A549 (cell line): ENCODE measurements around the gene KLC3. TPM values are rescaled to one million over a fixed set of nuclear protein-coding genes. Genes with fewer than 3 reads are reported as not detected.
A peak's percentile ranks its signal among the peaks of the same experiment; 100 is the strongest.

Source experiments
- ATAC-seq, 2 experiments: fragments of 200-7000 bp in 1 of 2; fragments of >200 bp in 1 of 2; cut with Nextera tagmentation in 1 of 2; cut with Tn5 transposase in 1 of 2; 3 replicates each; pipeline versions ENCODE4 v1.8.0 to v1.9.1; 2018 to 2020; ENCODE audit warnings: mild to moderate bottlenecking in 1 of 2, moderate library complexity in 1 of 2
- CTCF ChIA-PET: fragments of 300-600 bp; sonication (Branson Sonifier 250); formaldehyde crosslinking; extraction: SDS; loops from one replicate; lab custom pipeline; 2021; ENCODE audit warnings: antibody characterized with exemption, inconsistent platforms; lab: Yijun Ruan, JAX
- POLR2A ChIA-PET: fragments of 350-600 bp; formaldehyde crosslinking; extraction: SDS; loops from one replicate; lab custom pipeline; 2021; ENCODE audit warnings: antibody characterized with exemption, inconsistent platforms; lab: Yijun Ruan, JAX
- DNase-seq, 2 experiments: peaks; one replicate each; pipeline versions ENCODE4 v3.0.0 to v3.0.0-alpha.2; 2011 to 2016; ENCODE audit warnings: low read depth in 1 of 2, low spot score in 1 of 2
- FAIRE-seq: peaks from 2 replicates; lab custom pipeline; 2011; peaks lifted over from hg19 to GRCh38; lab: Jason Lieb, UNC
- H3K27ac ChIP-seq, 2 experiments: fragments of >200 bp; sonication (Bioruptor Twin); formaldehyde crosslinking; 3 replicates each; pipeline ENCODE4 v1.5.1; 2016 to 2017
- H3K4me1 ChIP-seq: fragments of >200 bp; sonication (Bioruptor Twin); formaldehyde crosslinking; 3 replicates; pipeline ENCODE4 v1.6.1; 2016
- H3K4me2 ChIP-seq: fragments of >200 bp; sonication (Bioruptor Twin); formaldehyde crosslinking; 3 replicates; pipeline ENCODE4 v1.6.1; 2016
- H3K4me3 ChIP-seq: fragments of >200 bp; sonication (Bioruptor Twin); formaldehyde crosslinking; 3 replicates; pipeline ENCODE4 v1.5.1; 2016
- H3K9me3 ChIP-seq: fragments of >200 bp; sonication (Bioruptor Twin); formaldehyde crosslinking; 3 replicates; pipeline ENCODE4 v1.6.1; 2016
- BHLHE40 ChIP-seq: IDR thresholded peaks from 2 replicates; pipeline ENCODE4 v1.6.1; 2012; ENCODE audit warnings: low read depth, low read length, inconsistent platforms
- CBX8 ChIP-seq: fragments of 200-600 bp; sonication (generic); IDR thresholded peaks from 2 replicates; pipeline ENCODE4 v1.6.1; 2016
- EHF ChIP-seq: fragments of 250-450 bp; sonication (Bioruptor Pico); IDR thresholded peaks from 2 replicates; pipeline ENCODE4 v1.5.0; 2020; ENCODE audit warnings: mild to moderate bottlenecking
- EHMT2 ChIP-seq: fragments of 200-600 bp; sonication (generic); IDR thresholded peaks from 2 replicates; pipeline ENCODE4 v1.6.1; 2016; ENCODE audit warnings: antibody characterized with exemption, low read depth, mild to moderate bottlenecking, moderate library complexity
- ELK1 ChIP-seq: fragments of 150-350 bp; IDR thresholded peaks from 2 replicates; pipeline ENCODE4 v1.6.1; 2014; ENCODE audit warnings: low read depth, mild to moderate bottlenecking, low read length
- EP300 ChIP-seq, 2 experiments: fragments of >200 bp; sonication (Bioruptor Twin); formaldehyde crosslinking; IDR thresholded peaks; 2 replicates in 1 of 2; 3 replicates in 1 of 2; pipeline ENCODE4 v1.6.1; 2016 to 2017
- ESRRA ChIP-seq: fragments of 150-350 bp; IDR thresholded peaks from 2 replicates; pipeline ENCODE4 v1.6.1; 2014; ENCODE audit warnings: mild to moderate bottlenecking, low read length, borderline replicate concordance
- FOXS1 ChIP-seq: fragments of 250-450 bp; sonication (Bioruptor Pico); IDR thresholded peaks from 2 replicates; pipeline ENCODE4 v1.5.0; 2020; ENCODE audit warnings: mild to moderate bottlenecking, moderate library complexity
- HEYL ChIP-seq: fragments of 250-450 bp; sonication (Bioruptor Pico); IDR thresholded peaks from 2 replicates; pipeline ENCODE4 v1.8.0; 2021; ENCODE audit warnings: mild to moderate bottlenecking, moderate library complexity
- HOXA7 ChIP-seq: fragments of 250-450 bp; sonication (Bioruptor Pico); IDR thresholded peaks from 2 replicates; pipeline ENCODE4 v1.5.0; 2020; ENCODE audit warnings: mild to moderate bottlenecking, moderate library complexity
- HOXB13 ChIP-seq: fragments of 250-450 bp; sonication (Bioruptor Pico); IDR thresholded peaks from 2 replicates; pipeline ENCODE4 v1.5.0; 2020; ENCODE audit warnings: low read depth, mild to moderate bottlenecking, moderate library complexity
- JUN ChIP-seq, 2 experiments: fragments of >200 bp; sonication (Bioruptor Twin); formaldehyde crosslinking; IDR thresholded peaks; 2 replicates in 1 of 2; 3 replicates in 1 of 2; pipeline ENCODE4 v1.6.1; 2016 to 2017
- KDM1A ChIP-seq: fragments of 200-600 bp; sonication (generic); IDR thresholded peaks from 2 replicates; pipeline ENCODE4 v1.6.1; 2016; ENCODE audit warnings: low read depth, mild to moderate bottlenecking
- MAFK ChIP-seq: fragments of 450-650 bp; IDR thresholded peaks from 2 replicates; pipeline ENCODE4 v1.6.1; 2014; ENCODE audit not compliant: partially characterized antibody
- MYC ChIP-seq: IDR thresholded peaks from 2 replicates; pipeline ENCODE4 v1.6.1; 2012; ENCODE audit warnings: mild to moderate bottlenecking, inconsistent platforms, low read length, improper control_type of control experiment, borderline replicate concordance
- NFE2L2 ChIP-seq: fragments of 150-350 bp; conservative IDR thresholded peaks from 2 replicates; pipeline ENCODE4 v1.6.1; 2014; ENCODE audit warnings: low read length
- POLR2A ChIP-seq: IDR thresholded peaks from 2 replicates; pipeline ENCODE4 v1.6.1; 2012; ENCODE audit warnings: mild to moderate bottlenecking, low read length
- RCOR1 ChIP-seq: fragments of 150-350 bp; IDR thresholded peaks from 2 replicates; pipeline ENCODE4 v1.6.1; 2014; ENCODE audit warnings: antibody characterized with exemption, low read length, low read depth
- RNF2 ChIP-seq: fragments of 200-600 bp; sonication (generic); IDR thresholded peaks from 2 replicates; pipeline ENCODE4 v1.6.1; 2016; ENCODE audit warnings: low read depth, mild to moderate bottlenecking, antibody characterized with exemption, moderate library complexity, borderline replicate concordance
- ZC3H11A ChIP-seq: fragments of 450-650 bp; IDR thresholded peaks from 2 replicates; pipeline ENCODE4 v1.6.1; 2014; ENCODE audit warnings: antibody characterized with exemption, mild to moderate bottlenecking
- ZSCAN20 ChIP-seq: fragments of 250-450 bp; sonication (Bioruptor Pico); IDR thresholded peaks from 2 replicates; pipeline ENCODE4 v1.8.0; 2022; ENCODE audit warnings: mild to moderate bottlenecking, moderate library complexity
- WGBS: methylation state at CpG from one replicate; pipeline ENCODE4 v1.1.6; 2017; ENCODE audit errors: missing lambda C conversion rate; 5-methylcytosine and 5-hydroxymethylcytosine counted together
- polyA plus RNA-seq, 4 experiments: library from polyadenylated mRNA; depleted of rRNA in 3 of 4; stranded (reverse); fragments of >200 nt; fragmentation: RNase III in 1 of 4; extraction: RNeasy Plus Mini Kit Qiagen cat#74134 plus additional on column Dnase treatment in 1 of 4; gene quantifications; 2 replicates in 3 of 4; 3 replicates in 1 of 4; pipeline ENCODE4 v1.2.3, GENCODE V29; 2011 to 2017
- TF ChIP-seq, protein P1 (sequence below): fragments of >200 bp; sonication (Bioruptor Twin); formaldehyde crosslinking; IDR thresholded peaks from 3 replicates; pipeline ENCODE4 v1.6.1; 2016
- TF ChIP-seq, protein P2 (sequence below): IDR thresholded peaks from 2 replicates; pipeline ENCODE4 v1.6.1; 2012; ENCODE audit warnings: low read depth, borderline replicate concordance
- TF ChIP-seq, protein P3 (sequence below): fragments of 200-600 bp; sonication (generic); IDR thresholded peaks from 2 replicates; pipeline ENCODE4 v1.6.1; 2016; ENCODE audit warnings: antibody characterized with exemption, mild to moderate bottlenecking, moderate library complexity

Gene KLC3
- polyA plus RNA-seq, 2 of the 4 experiments (the other 2 are of a cell fraction): 0.26 to 0.49 TPM

GRCh38 chr19:45363861-45364459 is 23.4 kb downstream of the KLC3 start:
- no peak for TF ChIP-seq MYC
- TF ChIP-seq NFE2L2: no peak
- no peak for TF ChIP-seq POLR2A
- TF ChIP-seq, protein P1, sequence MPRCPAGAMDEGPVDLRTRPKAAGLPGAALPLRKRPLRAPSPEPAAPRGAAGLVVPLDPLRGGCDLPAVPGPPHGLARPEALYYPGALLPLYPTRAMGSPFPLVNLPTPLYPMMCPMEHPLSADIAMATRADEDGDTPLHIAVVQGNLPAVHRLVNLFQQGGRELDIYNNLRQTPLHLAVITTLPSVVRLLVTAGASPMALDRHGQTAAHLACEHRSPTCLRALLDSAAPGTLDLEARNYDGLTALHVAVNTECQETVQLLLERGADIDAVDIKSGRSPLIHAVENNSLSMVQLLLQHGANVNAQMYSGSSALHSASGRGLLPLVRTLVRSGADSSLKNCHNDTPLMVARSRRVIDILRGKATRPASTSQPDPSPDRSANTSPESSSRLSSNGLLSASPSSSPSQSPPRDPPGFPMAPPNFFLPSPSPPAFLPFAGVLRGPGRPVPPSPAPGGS: no peak
- no peak for TF ChIP-seq JUN (IDR thresholded peaks at IDR 0.05)
- TF ChIP-seq HEYL (CRISPR knock-in tag): no peak
- TF ChIP-seq ELK1: no peak
- DNase-seq (no peak), ATAC-seq (no peak), FAIRE-seq (no peak)
- Histone ChIP-seq H3K4me1 (no peaks in the 10 kb centered on the region), H3K9me3 (no peaks in the 10 kb centered on the region), H3K27ac (no peak overlapping the region), H3K4me2 (no peak overlapping the region), H3K4me3 (no peak overlapping the region)
- ChIA-PET POLR2A (no interaction called here), CTCF (no interaction called here)
- WGBS: 100% methylated on average over 1 of the region's 44 CpGs

DNA sequence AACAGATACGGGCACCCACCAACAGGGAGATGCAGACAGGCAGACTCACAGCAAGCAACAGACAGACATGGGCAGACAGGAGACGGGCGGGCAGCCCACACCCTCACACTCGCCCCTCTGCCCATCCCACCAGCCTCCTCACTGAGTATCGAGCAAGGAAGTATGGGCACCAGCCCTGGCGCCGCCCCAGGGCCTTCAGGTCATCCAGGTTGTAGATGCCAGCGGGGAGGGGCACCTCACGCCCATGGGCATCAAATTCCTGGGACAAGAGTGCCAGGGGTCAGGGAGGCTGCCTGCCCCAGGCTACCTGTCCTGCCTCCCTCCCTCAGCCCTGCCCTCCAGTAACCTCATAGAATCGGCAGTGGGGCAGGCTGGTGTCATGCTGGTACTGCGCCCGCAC is 24.1 kb downstream of the KLC3 start:
- CTCF ChIA-PET: no interaction called here
- no peak; a peak in 1 of 6 replicates for ATAC-seq
- WGBS: 78% methylated on average over 7 of the region's 12 CpGs

GRCh38 chr19:45368127-45368526 is 27.6 kb downstream of the KLC3 start:
- no peak overlapping the region for H3K27ac ChIP-seq
- POLR2A ChIA-PET: no interaction called here
- TF ChIP-seq CBX8 (no peak), EP300 (IDR thresholded peaks at IDR 0.05) (no peak), BHLHE40 (no peak), KDM1A (peak; percentile 65; the same call in 1 of the 2 replicates)
- TF ChIP-seq, all 56 proteins: peak for 1
- Histone ChIP-seq H3K9me3 (no peaks in the 10 kb centered on the region), H3K4me2 (no peak overlapping the region), H3K4me1 (no peaks in the 10 kb centered on the region), H3K4me3 (no peak overlapping the region)
- WGBS: 88% methylated on average over 4 of the region's 4 CpGs
- CTCF ChIA-PET: no interaction called here
- FAIRE-seq (no peak), ATAC-seq (no peak), DNase-seq (no peak)

More for the DNA sequence above, 24.1 kb downstream of the KLC3 start:
- TF ChIP-seq MAFK (no peak), HEYL (CRISPR knock-in tag) (no peak), ESRRA (no peak), MYC (no peak), HOXA7 (CRISPR knock-in tag) (no peak), EHF (CRISPR knock-in tag) (no peak), BHLHE40 (no peak), RNF2 (no peak), ZSCAN20 (no peak), HOXB13 (no peak), FOXS1 (CRISPR knock-in tag) (no peak), RCOR1 (no peak), ZC3H11A (no peak), EHMT2 (no peak)
- TF ChIP-seq, protein P2, sequence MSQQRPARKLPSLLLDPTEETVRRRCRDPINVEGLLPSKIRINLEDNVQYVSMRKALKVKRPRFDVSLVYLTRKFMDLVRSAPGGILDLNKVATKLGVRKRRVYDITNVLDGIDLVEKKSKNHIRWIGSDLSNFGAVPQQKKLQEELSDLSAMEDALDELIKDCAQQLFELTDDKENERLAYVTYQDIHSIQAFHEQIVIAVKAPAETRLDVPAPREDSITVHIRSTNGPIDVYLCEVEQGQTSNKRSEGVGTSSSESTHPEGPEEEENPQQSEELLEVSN: no peak
- TF ChIP-seq, protein P3, sequence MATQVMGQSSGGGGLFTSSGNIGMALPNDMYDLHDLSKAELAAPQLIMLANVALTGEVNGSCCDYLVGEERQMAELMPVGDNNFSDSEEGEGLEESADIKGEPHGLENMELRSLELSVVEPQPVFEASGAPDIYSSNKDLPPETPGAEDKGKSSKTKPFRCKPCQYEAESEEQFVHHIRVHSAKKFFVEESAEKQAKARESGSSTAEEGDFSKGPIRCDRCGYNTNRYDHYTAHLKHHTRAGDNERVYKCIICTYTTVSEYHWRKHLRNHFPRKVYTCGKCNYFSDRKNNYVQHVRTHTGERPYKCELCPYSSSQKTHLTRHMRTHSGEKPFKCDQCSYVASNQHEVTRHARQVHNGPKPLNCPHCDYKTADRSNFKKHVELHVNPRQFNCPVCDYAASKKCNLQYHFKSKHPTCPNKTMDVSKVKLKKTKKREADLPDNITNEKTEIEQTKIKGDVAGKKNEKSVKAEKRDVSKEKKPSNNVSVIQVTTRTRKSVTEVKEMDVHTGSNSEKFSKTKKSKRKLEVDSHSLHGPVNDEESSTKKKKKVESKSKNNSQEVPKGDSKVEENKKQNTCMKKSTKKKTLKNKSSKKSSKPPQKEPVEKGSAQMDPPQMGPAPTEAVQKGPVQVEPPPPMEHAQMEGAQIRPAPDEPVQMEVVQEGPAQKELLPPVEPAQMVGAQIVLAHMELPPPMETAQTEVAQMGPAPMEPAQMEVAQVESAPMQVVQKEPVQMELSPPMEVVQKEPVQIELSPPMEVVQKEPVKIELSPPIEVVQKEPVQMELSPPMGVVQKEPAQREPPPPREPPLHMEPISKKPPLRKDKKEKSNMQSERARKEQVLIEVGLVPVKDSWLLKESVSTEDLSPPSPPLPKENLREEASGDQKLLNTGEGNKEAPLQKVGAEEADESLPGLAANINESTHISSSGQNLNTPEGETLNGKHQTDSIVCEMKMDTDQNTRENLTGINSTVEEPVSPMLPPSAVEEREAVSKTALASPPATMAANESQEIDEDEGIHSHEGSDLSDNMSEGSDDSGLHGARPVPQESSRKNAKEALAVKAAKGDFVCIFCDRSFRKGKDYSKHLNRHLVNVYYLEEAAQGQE: no peak
- Histone ChIP-seq H3K4me2 (no peak overlapping the region), H3K4me3 (no peak overlapping the region), H3K27ac (no peak overlapping the region), H3K9me3 (no peaks in the 10 kb centered on the region), H3K4me1 (no peaks in the 10 kb centered on the region)
- FAIRE-seq (no peak), DNase-seq (no peak)
- POLR2A ChIA-PET: no interaction called here
